ENCODE measurements around the gene ISG20.
A peak's percentile ranks its signal among the peaks of the same experiment; 100 is the strongest.
"Not testable (repeated sequence)": the region's sequence is repeated elsewhere in the genome, so short reads cannot be mapped to it uniquely, and the experiment has no call there.

Gene ISG20

DNA sequence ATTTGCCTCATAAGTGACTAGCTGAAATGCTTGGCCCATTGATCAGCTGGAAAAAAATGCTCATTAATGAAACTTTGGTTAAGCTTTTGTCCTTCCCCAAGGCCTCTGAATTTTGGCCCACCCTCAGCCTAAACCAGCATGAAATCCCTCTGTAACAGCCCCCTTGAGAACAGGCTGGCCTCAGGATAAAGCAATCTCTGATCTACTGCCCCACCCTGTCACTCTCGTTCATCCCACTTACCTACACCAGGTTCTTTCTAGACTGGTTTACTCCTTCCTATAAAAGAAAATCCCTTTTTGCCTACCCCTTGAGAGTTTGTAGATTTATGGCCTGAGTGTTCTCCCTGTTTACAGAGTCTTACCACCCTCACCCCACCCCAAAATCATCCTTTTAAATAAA is 21.0 kb upstream of the ISG20 start:
- FAIRE-seq (no peak), DNase-seq (ENCODE audit: insufficient read length, low spot score) (no peak)

DNA sequence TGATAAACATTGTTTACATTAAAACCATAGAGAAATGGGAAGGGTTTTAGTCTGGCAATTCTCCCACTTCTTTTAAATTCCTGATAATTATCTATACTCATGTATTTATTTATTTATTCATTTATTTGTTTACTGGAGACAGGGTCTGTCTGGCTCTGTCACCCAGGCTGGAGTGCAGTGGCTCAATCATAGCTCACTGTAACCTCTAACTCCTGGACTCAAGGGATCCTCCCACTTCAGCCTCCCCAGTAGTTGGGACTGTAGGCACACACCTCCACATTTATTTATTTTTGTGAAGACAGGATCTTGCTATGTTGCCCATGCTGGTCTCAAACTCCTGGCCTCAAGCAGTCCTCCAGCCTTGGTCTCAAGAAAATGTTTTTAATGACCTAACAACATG is 20.1 kb upstream of the ISG20 start:
- no peak for FAIRE-seq
- no peak for DNase-seq (ENCODE audit: insufficient read length, low spot score)

DNA sequence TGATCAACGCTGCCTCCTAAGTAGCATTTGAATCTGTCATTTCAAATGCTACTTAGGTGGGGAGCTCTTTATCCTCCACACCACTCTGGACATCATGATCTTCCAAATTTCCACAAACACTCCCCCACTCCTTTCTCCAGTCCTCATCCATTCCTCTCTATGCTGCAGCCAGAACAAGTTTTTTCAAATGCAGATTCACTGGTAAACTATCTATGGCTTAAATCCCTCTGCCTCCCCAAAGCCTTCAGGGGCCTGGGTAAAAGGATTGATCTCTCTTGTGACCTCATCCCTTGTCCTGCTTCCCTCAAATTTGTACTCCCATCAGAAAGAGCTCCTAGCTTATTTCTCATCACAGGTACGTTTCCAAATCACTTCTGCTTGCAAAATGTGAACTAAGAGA is 19.0 kb upstream of the ISG20 start:
- DNase-seq (ENCODE audit: insufficient read length, low spot score) (no peak), FAIRE-seq (no peak)

DNA sequence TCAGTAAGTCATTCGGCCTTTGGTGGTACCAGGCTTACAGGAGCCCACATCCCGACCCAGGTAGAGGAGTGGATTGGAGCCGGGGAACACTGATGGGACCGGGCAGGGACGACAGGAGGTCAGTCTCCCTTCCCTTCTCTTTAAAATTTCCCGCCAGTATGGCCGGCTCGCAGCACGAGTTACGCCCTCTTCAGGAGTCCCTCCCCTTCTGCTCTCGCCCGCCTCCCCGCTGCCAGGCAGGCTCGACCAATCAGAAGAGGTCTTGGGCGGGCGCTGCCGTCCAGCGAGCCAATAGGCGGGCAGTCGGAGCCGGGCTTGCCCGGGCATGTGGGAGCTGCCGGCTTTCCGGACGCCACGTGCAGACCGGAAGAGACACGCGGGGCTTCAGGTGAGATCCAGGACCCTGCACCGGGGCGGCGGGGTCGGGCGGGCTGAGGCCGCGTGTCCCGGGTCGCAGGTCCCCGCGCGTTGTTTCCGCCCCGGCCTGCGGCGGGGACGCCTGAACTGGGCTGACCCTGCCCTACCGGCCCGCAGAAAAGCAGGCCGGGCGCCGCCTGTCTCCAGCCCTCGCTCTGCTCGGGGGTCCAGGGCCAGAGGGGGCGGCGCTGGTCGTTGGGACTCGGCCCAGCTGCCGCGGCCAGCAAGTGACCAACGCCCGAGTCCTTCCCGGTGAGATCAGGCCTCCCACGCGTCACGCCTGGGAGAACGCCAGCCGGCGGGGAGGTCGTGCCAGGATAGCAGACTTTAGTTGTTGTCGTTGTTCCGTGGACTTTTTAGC is 17.6 kb upstream of the ISG20 start, which contains the start of gene AEN:
AEN (plus strand) TSS at position 346 of the 778 bp plus-strand sequence. CDS start 4,870 bp downstream, outside the sequence.
- FAIRE-seq, result peak; percentile 86
- DNase-seq (ENCODE audit: insufficient read length, low spot score), result peak; percentile 89

DNA sequence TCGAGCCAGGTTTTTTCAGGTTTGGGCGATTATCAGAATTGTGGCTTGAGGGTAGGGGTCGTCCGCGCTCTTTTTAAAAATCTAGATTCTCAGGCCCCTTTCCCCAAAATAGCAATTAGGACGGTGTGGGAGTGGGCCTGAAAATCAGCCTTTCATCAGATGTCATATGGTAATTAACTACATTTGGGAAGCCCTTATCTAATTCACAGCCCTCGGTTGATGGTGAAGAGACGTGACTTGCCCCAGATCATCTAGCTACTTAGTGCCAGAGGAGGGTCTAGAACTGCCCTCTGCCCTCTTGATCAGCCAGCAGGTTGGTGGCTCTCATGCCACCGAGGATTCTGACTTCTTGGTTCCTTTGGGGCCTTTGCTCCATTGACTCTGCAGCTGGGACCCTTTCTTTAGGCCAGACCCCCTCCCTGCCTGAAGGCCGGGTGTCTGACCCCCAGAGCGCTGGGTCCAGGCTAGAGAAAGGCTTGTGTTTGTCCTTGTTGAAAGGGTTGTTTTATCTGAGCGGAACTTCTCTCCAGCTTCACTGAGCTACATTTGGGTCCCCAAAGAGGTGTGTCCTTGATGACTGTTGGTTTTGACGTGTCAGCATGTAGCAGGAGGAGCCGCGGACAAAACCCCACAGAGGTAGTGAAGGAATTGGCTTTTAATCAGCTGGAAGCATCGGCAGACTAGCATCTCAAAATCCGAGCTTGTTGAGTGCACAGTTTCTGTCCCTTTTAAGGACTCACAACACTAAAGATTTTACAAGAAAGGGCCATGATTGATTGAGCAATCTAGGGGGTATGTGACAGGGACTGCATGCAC is 16.8 kb upstream of the ISG20 start:
- peak; percentile 48 for FAIRE-seq
- DNase-seq (ENCODE audit: insufficient read length, low spot score), result peak; percentile 45

DNA sequence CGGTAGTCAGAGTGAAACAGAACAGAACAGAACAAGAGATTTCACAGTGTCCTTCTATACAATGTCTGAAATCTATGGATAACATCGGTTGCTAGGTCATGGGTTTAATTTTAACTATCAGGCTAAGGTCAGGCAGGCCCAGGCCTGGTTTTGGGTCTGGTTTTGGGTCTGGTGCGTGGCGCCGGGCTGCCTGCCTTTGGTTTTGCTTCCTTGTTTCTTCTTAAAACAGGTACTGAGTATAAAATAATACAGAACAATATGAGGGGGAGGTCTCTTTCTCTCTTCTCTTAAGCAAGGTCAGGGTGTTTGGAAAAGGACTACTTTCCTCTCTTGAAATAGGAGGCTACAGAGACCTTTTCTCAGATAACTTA is 16.2 kb upstream of the ISG20 start:
- no peak for DNase-seq (ENCODE audit: insufficient read length, low spot score)
- no peak for FAIRE-seq

DNA sequence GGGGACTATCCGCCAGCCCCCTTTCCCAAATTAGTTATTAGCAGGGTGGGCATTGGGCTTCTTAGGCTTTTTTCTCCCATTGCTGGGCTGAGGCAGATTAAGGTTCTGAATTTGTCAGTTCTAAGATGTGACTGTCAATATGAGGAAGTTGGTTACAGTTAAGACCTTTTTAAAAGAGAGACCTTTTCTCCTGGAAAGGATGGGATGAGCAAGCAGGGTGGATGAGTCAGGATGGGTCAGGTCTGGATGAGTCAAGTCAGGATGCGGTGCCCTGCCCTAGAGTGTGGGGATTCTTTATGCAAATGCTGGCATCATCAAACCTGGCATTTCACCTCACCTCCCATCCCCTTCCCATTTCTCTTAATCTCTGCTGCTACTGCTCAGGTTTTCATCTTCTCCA is 15.8 kb upstream of the ISG20 start:
- FAIRE-seq (no peak), DNase-seq (ENCODE audit: insufficient read length, low spot score) (no peak)

DNA sequence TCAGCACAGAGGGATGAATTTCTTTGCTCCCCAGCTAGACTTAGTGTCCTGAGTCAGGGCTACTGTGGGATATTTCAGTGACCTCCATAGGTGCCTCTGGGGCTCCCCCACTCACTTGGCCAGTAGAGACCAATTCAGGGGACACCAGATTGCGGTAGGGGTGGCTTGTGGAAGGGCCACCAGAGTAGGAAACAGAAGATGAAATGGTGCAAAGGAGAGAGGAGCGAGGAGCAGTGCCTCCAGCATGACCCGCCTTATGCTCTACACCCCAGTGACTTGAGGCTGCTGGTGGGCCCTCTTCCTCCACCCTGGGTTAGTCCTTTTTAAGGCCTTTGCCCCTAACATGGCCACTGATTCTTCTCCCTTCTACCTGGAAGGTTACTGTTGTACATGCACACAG is 15.2 kb upstream of the ISG20 start:
- FAIRE-seq (no peak), DNase-seq (ENCODE audit: insufficient read length, low spot score) (no peak)

DNA sequence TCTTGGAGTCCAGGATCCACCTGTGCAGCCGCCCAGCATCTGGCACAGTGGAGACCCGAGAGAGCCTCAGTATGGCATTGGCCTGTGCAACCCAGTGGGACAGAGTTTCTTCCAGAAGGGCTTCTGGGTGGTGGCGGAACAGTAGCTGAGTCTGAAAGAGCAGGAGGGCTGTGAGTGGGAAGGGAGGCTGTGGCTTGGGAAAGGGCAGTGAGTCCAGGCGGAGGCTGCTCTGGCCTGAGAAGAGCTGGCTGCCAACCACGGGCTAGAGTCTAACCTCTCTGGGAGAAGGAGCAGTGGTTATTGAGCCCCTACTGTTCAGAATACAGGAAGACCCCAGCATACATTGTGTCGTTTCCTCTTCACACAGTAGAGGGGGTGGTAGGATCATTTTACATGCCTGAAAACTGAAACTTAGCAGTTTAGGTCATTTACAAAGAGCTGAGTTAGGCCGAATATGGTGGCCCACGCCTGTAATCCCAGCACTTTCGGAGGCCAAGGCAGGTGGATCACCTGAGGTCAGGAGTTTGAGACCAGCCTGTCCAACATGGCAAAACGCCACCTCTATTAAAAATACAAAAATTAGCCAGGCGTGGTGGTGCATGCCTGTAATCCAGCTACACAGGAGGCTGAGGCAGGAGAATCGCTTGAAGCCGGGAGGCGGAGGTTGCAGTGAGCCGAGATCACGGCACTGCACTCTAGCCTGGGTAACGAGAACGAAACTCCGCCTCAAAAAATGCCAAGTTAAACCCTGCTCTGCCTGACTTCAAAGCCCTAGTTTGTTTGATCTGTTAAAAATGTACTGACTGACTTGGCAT is 14.5 kb upstream of the ISG20 start:
- DNase-seq (ENCODE audit: insufficient read length, low spot score) (peak; percentile 36), FAIRE-seq (peak; percentile 4)

DNA sequence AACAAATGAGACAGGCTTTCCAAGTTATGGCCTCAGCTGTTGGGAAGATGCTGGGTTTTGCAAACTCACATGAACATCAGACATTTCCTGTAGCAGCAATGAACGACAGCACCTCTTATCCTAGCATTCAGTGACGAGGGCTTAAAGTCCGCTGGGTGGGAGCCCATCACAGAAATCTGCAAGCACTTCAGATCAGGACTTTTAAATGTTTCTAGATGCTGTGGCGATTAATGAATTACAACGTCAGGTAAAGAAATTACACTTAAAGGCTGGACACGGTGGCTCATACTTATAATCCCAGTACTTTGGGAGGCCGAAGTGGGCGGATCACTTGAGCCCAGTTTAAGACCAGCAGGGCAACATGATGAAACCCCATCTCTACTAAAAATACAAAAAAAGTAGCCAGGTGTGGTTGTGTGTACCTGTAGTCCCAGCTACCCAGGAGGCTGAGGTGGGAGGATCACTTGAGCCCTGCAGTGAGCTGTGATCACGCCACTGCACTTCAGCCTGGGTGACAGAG is 13.8 kb upstream of the ISG20 start:
- no peak for FAIRE-seq
- DNase-seq (ENCODE audit: insufficient read length, low spot score), result no peak

DNA sequence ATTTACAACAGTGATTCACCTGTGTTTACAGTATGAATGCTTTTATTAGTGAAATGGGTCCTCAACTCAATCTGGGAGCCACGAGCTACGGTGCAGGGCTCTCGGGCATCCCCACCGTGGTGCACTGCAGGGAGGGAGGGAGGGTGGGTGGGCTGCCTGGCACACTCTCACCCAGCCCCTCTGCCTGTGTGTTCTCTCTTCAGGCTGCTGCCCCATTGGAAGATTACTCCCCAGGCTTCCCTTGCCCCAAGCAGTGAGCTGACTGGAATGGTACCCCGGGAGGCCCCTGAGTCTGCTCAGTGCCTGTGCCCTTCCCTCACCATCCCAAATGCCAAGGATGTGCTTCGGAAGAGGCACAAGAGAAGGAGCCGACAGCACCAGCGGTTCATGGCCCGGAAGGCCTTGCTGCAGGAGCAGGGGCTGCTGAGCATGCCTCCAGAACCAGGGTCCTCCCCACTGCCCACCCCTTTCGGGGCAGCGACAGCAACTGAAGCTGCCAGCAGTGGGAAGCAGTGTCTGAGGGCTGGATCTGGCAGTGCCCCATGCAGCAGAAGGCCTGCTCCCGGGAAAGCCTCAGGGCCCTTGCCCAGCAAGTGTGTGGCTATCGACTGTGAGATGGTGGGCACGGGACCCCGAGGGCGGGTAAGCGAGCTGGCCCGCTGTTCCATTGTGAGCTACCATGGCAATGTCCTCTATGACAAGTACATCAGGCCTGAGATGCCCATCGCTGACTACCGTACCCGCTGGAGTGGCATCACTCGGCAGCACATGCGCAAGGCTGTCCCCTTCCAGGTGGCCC is 12.7 kb upstream of the ISG20 start:
- no peak for DNase-seq (ENCODE audit: insufficient read length, low spot score)

DNA sequence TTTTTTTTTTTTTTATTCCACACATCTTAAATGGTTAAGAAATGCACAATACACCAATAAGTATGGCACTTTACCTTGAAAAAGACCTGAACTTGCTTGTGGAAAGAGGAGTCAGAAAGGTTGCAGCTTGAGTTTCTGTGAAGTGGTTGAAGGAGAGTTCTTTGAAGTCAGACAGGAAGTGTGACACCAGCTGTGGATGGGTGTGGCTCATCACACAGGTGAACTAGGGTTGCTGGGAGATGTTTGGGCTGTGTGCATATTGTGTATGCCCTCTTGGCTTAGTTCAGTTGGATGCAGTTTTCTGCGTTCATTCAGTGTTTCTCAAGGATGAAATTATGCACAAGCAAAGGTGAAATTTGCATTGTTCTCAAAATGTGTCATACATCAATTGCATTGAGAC is 11.4 kb upstream of the ISG20 start:
- no peak for FAIRE-seq
- DNase-seq (ENCODE audit: insufficient read length, low spot score), result no peak

More for the DNA sequence above, 12.7 kb upstream of the ISG20 start:
- FAIRE-seq, result no peak

DNA sequence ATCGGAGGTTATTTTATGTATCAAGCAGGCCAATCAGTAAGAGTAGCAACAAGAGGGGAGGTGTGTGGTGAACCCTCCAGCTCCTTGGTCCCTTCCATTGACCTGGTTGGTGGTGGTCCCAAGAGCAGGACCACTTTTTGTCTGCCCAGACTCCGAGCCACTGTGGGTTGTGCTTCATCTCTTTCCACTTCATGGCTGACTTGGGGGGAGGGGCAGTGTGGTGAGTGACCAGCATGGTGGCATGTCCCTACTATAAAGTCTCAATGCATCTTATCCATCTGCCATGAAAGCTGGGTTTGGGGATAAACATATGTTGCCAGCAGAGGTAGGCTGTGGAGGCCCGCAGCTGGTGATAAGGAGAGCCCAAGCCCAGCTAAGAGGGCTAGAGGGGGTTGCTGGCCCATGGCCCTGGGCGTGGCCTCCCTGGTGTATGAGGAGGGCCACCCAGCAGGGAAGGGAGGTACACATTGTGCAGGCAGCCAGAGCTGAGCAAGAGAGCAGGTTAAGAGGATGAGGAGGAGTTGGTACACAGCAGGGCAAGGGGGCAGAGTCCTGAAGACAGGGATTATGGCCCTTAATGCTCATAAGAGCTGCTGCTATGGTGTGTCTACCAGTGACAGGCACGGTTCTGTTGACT is 10.7 kb upstream of the ISG20 start:
- FAIRE-seq (no peak), DNase-seq (ENCODE audit: insufficient read length, low spot score) (no peak)

DNA sequence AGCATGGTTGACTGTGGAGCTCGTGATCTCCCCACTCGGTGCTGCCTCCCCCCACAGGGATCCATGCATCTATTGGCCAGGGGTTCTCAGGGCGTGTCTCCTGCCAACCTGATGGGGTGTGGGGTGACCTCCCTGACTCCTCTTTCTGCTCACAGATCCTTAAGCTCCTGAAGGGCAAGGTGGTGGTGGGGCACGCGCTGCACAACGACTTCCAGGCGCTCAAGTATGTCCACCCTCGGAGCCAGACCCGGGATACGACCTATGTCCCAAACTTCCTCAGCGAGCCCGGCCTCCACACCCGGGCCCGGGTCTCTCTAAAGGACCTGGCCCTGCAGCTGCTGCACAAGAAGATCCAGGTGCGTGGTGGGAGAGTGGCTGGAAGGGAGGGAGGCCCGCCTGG is 9.7 kb upstream of the ISG20 start:
- FAIRE-seq (no peak), DNase-seq (ENCODE audit: insufficient read length, low spot score) (no peak)

DNA sequence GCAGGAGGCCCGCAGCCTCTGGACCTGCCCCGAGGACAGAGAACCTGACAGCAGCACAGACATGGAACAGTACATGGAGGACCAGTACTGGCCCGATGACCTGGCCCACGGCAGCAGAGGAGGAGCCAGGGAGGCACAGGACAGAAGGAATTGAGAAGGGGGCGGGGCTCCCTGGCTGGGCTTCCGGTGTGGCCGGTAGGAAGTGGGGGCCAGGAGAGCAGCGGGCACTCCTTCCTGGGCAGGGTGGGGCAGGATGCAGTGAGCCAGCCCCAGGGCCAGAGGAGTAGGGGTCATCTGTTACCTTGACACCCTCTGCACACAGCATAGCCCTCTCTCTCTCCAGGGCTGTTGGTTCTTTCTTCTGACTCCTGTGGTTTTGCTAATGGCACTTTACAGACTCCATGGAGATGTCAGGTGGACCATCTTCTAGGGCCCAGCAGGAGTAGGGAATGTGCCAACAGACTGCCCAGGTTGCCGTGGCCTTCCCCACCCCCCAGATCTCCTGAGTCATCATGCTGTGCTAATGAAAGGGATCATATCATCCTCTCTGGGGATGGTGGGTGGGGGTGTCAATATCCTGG is 8.6 kb upstream of the ISG20 start:
- DNase-seq (ENCODE audit: insufficient read length, low spot score) (no peak), FAIRE-seq (no peak)

DNA sequence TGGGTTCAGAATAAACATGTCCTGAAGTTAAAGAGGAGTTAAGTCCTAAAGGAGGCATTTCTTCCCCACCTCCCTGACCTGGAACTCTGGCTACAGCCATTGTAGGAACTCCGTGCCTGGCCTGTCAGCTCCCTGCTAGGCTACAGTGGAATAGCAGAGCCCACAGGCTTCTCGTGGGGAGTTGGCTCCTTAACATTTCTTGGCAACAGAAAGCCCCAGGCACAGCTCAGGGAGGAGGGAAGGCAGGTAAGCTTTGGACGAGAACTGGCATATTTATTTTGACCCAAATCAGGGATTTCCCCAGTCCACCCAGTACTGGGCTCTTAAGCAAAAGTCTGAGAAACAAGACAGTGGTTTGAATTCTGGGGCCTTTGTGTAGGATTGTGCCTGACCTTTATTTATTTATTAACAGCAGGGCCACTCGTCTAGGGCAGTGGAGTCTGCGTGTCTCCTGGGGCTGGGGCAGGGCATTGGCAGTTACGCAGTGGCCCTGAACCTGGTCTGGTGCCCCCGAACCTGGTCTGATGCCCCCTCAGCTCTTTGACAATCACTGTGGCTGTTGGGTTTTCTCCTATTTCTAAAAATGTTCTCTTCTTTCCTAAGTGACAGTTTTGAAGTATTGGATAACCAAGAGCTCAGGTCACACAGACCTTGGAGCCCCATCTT is 7.9 kb upstream of the ISG20 start:
- FAIRE-seq (no peak), DNase-seq (ENCODE audit: insufficient read length, low spot score) (no peak)

DNA sequence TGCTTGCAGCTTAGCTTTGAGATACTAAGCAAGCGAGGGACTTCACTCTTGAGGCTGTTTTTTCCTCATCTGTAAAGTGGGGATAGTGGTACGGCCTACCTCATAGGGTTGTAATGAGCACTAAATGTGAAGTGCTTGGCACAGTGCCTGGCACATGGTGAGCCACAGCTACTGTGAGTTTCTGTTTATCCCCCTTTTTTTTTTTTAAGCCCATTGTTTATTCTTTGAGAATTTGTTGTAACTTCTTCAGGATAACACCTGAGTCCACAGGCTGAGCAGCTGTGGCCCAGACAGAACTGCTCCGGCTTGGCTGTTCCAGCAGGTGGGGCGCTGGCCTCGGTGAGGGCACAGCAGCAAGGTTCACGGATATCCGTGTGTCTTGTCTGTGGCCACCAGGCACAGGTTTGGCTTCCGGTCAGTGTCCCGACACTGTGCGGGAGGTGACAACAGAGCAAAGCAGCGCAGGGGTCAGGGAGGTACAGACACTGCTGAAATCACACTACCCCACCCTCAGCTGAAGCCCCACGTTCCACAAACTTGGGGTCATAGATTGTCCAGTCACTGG is 7.3 kb upstream of the ISG20 start:
- DNase-seq (ENCODE audit: insufficient read length, low spot score), result no peak
- no peak for FAIRE-seq

DNA sequence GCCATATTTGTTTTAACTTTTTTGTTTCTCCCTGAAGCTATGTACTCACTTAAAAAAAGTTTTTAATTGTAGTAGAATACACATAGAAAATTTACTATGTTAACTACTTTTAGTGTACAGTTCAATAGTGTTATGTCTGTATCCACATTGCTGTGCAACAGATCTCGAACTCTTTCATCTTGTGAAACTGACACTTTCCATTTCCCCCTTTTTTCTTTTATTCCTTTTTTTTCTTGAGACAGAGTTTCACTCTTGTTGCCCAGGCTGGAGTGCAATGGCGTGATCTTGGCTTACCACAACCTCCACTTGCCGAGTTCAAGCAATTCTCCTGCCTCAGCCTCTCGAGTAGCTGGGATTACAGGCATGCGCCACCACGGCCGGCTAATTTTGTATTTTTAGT is 6.0 kb upstream of the ISG20 start:
- not testable (repeated sequence) for FAIRE-seq

More for the DNA sequence above, 6.0 kb upstream of the ISG20 start:
- not testable (repeated sequence) for DNase-seq (ENCODE audit: insufficient read length, low spot score)
